ENCODE results near the gene RCBTB2.

GRCh38 chr13:48500652-48501197 is 32.2 kb downstream of the RCBTB2 start:
- TF ChIP-seq, protein P1, sequence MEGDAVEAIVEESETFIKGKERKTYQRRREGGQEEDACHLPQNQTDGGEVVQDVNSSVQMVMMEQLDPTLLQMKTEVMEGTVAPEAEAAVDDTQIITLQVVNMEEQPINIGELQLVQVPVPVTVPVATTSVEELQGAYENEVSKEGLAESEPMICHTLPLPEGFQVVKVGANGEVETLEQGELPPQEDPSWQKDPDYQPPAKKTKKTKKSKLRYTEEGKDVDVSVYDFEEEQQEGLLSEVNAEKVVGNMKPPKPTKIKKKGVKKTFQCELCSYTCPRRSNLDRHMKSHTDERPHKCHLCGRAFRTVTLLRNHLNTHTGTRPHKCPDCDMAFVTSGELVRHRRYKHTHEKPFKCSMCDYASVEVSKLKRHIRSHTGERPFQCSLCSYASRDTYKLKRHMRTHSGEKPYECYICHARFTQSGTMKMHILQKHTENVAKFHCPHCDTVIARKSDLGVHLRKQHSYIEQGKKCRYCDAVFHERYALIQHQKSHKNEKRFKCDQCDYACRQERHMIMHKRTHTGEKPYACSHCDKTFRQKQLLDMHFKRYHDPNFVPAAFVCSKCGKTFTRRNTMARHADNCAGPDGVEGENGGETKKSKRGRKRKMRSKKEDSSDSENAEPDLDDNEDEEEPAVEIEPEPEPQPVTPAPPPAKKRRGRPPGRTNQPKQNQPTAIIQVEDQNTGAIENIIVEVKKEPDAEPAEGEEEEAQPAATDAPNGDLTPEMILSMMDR (IDR thresholded peaks at IDR 0.05) = no peak
- TF ChIP-seq POLR2A (IDR thresholded peaks at IDR 0.05) = no peak

All from thyroid gland (tissue), 4 donors.